HepG2 (cell line): ENCODE results near the gene PPP1R9A.

Experiments used
- HOXA5 ChIP-seq: sonication (generic); formaldehyde crosslinking; IDR thresholded peaks from 2 replicates; pipeline ENCODE4 v1.4.0; 2020; ENCODE audit warnings: missing genetic modification reagents
- TAF1 ChIP-seq: sonication (generic); formaldehyde crosslinking; IDR thresholded peaks from 2 replicates; pipeline ENCODE4 v1.4.0; 2020; ENCODE audit warnings: missing genetic modification reagents
- TCF7L2 ChIP-seq: IDR thresholded peaks from 2 replicates; pipeline ENCODE4 v1.6.1; 2011; ENCODE audit warnings: mild to moderate bottlenecking, low read depth, low read length, moderate library complexity
- ZNF12 ChIP-seq: sonication (generic); formaldehyde crosslinking; IDR thresholded peaks from 2 replicates; pipeline ENCODE4 v1.5.0; 2020; ENCODE audit warnings: missing genetic modification reagents

- TF ChIP-seq ZNF12 (CRISPR knock-in tag) = no peak
- TF ChIP-seq HOXA5 = no peak
- no peak for TF ChIP-seq TCF7L2
- TF ChIP-seq TAF1 (CRISPR knock-in tag) = no peak
Measured at GRCh38 chr7:94999069-94999351, 91.6 kb downstream of the PPP1R9A start.
